RWPE2 (cell line): ENCODE data around the gene CGN.
"Not testable (repeated sequence)": the region's sequence is repeated elsewhere in the genome, so short reads cannot be mapped to it uniquely, and the experiment has no call there.

ENCODE experiments used
- ATAC-seq: fragments of 200-7000 bp; cut with Tn5 transposase; 3 replicates; pipeline ENCODE4 v1.9.1; 2021; ENCODE audit warnings: low read depth
- DNase-seq: peaks from one replicate; pipeline ENCODE4 v3.0.0-alpha.2; 2020; ENCODE audit warnings: low spot score
- H3K27ac ChIP-seq: fragments of 450-650 bp; 2 replicates; pipeline ENCODE4 v1.5.1; 2017; ENCODE audit warnings: mild to moderate bottlenecking; ENCODE audit not compliant: poor library complexity, severe bottlenecking
- H3K27me3 ChIP-seq: fragments of 250-450 bp; sonication (Bioruptor Pico); 2 replicates; pipeline ENCODE4 v1.5.1; 2021; ENCODE audit warnings: mild to moderate bottlenecking, moderate library complexity; ENCODE audit not compliant: insufficient read depth, poor library complexity, severe bottlenecking
- H3K36me3 ChIP-seq: fragments of 250-450 bp; sonication (Bioruptor Pico); 2 replicates; pipeline ENCODE4 v1.5.1; 2020; ENCODE audit warnings: low read depth, mild to moderate bottlenecking, moderate library complexity
- H3K4me1 ChIP-seq: fragments of 250-450 bp; sonication (Bioruptor Pico); 2 replicates; pipeline ENCODE4 v1.5.1; 2021; ENCODE audit warnings: mild to moderate bottlenecking, moderate library complexity; ENCODE audit not compliant: insufficient read depth, poor library complexity, severe bottlenecking
- H3K4me3 ChIP-seq: fragments of 250-450 bp; sonication (Bioruptor Pico); 2 replicates; pipeline ENCODE4 v1.5.1; 2021; ENCODE audit warnings: mild to moderate bottlenecking, moderate library complexity; ENCODE audit not compliant: severe bottlenecking
- H3K9me3 ChIP-seq: fragments of 250-450 bp; sonication (Bioruptor Pico); 2 replicates; pipeline ENCODE4 v1.5.1; 2021; ENCODE audit warnings: mild to moderate bottlenecking, moderate library complexity; ENCODE audit not compliant: severe bottlenecking
- TF ChIP-seq, protein P1 (sequence below): fragments of 450-650 bp; IDR thresholded peaks from one replicate; pipeline ENCODE4 v1.5.1; 2017; ENCODE audit warnings: mild to moderate bottlenecking, moderate library complexity; ENCODE audit not compliant: poor library complexity, severe bottlenecking

Gene CGN

DNA sequence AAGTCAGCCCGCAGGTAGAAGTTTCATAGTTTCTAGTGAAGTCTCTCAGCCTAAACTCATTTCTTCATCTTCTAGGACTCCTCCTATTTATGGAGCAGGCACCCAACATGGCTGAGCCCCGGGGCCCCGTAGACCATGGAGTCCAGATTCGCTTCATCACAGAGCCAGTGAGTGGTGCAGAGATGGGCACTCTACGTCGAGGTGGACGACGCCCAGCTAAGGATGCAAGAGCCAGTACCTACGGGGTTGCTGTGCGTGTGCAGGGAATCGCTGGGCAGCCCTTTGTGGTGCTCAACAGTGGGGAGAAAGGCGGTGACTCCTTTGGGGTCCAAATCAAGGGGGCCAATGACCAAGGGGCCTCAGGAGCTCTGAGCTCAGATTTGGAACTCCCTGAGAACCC, 7.2 kb downstream of the CGN start:
- Histone ChIP-seq H3K27me3 (no peaks in the 10 kb centered on the region), H3K9me3 (no peaks in the 10 kb centered on the region), H3K27ac (no peak overlapping the region), H3K36me3 (peaks cover 19% of the 10 kb centered on the region), H3K4me1 (peaks cover 35% of the 10 kb centered on the region), H3K4me3 (no peak overlapping the region)
- TF ChIP-seq, protein P1, sequence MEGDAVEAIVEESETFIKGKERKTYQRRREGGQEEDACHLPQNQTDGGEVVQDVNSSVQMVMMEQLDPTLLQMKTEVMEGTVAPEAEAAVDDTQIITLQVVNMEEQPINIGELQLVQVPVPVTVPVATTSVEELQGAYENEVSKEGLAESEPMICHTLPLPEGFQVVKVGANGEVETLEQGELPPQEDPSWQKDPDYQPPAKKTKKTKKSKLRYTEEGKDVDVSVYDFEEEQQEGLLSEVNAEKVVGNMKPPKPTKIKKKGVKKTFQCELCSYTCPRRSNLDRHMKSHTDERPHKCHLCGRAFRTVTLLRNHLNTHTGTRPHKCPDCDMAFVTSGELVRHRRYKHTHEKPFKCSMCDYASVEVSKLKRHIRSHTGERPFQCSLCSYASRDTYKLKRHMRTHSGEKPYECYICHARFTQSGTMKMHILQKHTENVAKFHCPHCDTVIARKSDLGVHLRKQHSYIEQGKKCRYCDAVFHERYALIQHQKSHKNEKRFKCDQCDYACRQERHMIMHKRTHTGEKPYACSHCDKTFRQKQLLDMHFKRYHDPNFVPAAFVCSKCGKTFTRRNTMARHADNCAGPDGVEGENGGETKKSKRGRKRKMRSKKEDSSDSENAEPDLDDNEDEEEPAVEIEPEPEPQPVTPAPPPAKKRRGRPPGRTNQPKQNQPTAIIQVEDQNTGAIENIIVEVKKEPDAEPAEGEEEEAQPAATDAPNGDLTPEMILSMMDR = no peak
- DNase-seq (no peak), ATAC-seq (no peak)

DNA sequence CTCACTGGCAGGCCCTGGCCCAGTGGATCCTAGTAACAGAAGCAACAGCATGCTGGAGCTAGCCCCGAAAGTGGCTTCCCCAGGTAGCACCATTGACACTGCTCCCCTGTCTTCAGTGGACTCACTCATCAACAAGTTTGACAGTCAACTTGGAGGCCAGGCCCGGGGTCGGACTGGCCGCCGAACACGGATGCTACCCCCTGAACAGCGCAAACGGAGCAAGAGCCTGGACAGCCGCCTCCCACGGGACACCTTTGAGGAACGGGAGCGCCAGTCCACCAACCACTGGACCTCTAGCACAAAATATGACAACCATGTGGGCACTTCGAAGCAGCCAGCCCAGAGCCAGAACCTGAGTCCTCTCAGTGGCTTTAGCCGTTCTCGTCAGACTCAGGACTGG, 7.7 kb downstream of the CGN start:
- Histone ChIP-seq H3K4me3 (no peak overlapping the region), H3K27ac (no peak overlapping the region), H3K9me3 (no peaks in the 10 kb centered on the region), H3K4me1 (peaks cover 30% of the 10 kb centered on the region), H3K36me3 (peaks cover 23% of the 10 kb centered on the region), H3K27me3 (no peaks in the 10 kb centered on the region)
- ATAC-seq (no peak), DNase-seq (no peak)
- TF ChIP-seq, protein P1 = no peak

DNA sequence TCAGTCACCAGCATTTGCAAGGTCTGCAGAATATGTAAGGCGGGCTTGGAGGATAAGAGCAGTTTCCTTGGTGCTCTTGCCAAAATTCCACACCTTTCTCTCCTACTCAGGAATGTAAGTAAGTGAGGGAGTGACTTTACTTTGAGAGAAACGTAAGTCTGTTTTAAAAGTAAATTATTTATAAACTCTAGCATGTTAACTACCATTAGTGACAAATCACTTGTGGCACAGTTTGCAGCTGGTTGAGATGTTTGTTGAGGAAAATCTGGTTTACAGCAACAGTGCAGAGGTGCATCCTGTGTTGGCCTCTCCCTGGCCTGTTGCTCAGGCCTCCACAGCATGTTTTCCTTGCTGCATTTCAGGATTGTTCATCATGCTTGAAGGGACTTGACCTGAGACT, 8.5 kb downstream of the CGN start:
- TF ChIP-seq, protein P1 = no peak
- ATAC-seq = no peak
- Histone ChIP-seq H3K4me1 (peaks cover 23% of the 10 kb centered on the region), H3K27me3 (no peaks in the 10 kb centered on the region), H3K36me3 (peaks cover 23% of the 10 kb centered on the region), H3K27ac (no peak overlapping the region), H3K9me3 (no peaks in the 10 kb centered on the region), H3K4me3 (no peak overlapping the region)
- DNase-seq = no peak

DNA sequence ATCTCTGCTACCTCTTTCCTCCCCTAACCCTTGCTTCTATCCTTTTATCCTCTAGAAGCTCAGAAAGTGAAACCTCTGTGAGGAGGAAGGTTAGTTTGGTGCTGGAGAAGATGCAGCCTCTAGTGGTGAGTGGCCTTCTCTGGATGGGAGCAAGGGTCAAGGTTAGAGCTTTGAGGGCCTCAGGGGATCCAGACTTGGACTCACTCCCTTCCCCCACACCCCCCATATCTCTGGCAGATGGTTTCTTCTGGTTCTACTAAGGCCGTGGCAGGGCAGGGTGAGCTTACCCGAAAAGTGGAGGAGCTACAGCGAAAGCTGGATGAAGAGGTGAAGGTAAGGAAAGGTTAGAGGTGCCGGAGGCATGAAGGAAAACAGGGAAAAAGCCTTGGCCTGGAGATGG, 9.2 kb downstream of the CGN start:
- ATAC-seq (no peak), DNase-seq (no peak)
- TF ChIP-seq, protein P1 = no peak

DNA sequence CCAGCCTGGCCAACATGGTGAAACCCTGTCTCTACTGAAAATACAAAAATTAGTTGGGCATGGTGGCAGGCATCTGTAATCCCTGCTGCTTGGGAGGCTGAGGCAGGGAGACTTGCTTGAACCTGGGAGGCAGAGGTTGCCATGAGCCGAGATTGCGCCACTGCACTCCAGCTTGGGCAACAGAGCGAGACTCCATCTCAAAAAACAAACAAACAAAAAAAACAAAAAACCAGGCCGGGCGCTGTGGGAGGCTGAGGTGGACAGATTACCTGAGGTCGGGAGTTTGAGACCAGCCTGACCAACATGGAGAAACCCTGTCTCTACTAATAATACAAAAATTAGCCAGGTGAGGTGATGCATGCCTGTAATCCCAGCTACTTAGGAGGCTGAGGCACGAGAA, 11.2 kb downstream of the CGN start:
- not testable (repeated sequence) for H3K27ac ChIP-seq, H3K9me3 ChIP-seq, DNase-seq, H3K4me1 ChIP-seq, H3K27me3 ChIP-seq, H3K4me3 ChIP-seq, ATAC-seq
- H3K36me3 ChIP-seq = peaks cover 34% of the 10 kb centered on the region

More for the DNA sequence above, 9.2 kb downstream of the CGN start:
- Histone ChIP-seq H3K27ac (no peak overlapping the region), H3K36me3 (peaks cover 23% of the 10 kb centered on the region), H3K9me3 (no peaks in the 10 kb centered on the region), H3K4me3 (no peak overlapping the region), H3K27me3 (no peaks in the 10 kb centered on the region), H3K4me1 (peaks cover 16% of the 10 kb centered on the region)
